Uterus (tissue), 2 donors: ENCODE measurements around the gene TMEM59L.

Source experiments
- POLR2A ChIP-seq, 2 donors: fragments of 450-650 bp; IDR thresholded peaks; one replicate each; pipeline ENCODE4 v1.6.1; 2016; ENCODE audit warnings: antibody characterized with exemption in 2 of 2, mild to moderate bottlenecking in 1 of 2, moderate library complexity in 1 of 2
- TF ChIP-seq, protein P1 (sequence below), 4 experiments: fragments of 200-600 bp in 2 of 4; fragments of 450-650 bp in 2 of 4; sonication (generic) in 2 of 4; IDR thresholded peaks; one replicate each; pipeline ENCODE4 v1.5.1; 2016 to 2019; ENCODE audit warnings: antibody characterized with exemption in 4 of 4, mild to moderate bottlenecking in 2 of 4, moderate library complexity in 1 of 4

DNA sequence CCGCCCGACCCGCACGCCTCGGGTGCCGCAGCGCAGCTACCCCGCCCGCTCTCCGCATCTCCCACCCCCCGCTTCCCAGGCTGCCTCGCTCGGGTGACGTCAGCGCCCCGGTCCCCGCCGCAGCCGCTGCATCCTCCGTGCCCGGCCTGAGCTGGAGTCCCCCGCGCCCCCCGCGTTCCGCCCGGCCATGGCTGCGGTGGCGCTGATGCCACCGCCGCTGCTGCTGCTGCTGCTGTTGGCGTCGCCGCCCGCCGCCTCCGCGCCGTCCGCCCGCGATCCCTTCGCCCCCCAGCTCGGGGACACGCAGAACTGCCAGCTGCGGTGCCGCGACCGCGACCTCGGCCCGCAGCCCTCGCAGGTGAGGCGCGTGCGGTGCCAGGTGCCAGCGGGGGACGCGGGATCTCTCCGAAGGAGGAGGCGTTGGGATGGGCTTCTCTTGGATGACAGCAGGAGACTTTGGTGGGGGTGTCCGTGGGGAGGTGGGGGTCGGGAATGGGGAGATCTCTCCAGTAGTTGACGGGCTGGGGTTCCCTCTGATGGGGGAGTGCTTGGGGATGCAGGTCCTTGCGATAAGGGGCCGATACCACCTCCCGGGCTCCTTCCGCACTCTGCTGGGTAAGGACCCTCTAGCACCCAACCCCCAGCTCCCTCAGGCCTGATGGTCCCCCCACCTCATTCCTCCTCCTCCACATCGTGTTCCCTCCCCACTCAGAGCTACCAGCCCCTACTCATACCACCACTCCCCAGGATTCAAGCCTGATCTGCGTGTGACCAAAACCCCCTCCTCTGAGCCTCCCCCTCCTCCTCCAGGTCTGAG lies at the start of gene TMEM59L:
- TF ChIP-seq POLR2A (IDR thresholded peaks at IDR 0.05), result no peak
- TF ChIP-seq, protein P1, sequence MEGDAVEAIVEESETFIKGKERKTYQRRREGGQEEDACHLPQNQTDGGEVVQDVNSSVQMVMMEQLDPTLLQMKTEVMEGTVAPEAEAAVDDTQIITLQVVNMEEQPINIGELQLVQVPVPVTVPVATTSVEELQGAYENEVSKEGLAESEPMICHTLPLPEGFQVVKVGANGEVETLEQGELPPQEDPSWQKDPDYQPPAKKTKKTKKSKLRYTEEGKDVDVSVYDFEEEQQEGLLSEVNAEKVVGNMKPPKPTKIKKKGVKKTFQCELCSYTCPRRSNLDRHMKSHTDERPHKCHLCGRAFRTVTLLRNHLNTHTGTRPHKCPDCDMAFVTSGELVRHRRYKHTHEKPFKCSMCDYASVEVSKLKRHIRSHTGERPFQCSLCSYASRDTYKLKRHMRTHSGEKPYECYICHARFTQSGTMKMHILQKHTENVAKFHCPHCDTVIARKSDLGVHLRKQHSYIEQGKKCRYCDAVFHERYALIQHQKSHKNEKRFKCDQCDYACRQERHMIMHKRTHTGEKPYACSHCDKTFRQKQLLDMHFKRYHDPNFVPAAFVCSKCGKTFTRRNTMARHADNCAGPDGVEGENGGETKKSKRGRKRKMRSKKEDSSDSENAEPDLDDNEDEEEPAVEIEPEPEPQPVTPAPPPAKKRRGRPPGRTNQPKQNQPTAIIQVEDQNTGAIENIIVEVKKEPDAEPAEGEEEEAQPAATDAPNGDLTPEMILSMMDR (IDR thresholded peaks at IDR 0.05), result no peak
